GM19455 (cell line): ENCODE results near the gene ILF2.
A peak's percentile ranks its signal among the peaks of the same experiment; 100 is the strongest.
"Not testable (repeated sequence)": the region's sequence is repeated elsewhere in the genome, so short reads cannot be mapped to it uniquely, and the experiment has no call there.

ENCODE experiments used
- ATAC-seq: cut with Tn5 transposase; IDR thresholded peaks from one replicate; pipeline ENCODE4 v1.9.1; 2021; ENCODE audit not compliant: unreplicated experiment

The ILF2 gene

DNA sequence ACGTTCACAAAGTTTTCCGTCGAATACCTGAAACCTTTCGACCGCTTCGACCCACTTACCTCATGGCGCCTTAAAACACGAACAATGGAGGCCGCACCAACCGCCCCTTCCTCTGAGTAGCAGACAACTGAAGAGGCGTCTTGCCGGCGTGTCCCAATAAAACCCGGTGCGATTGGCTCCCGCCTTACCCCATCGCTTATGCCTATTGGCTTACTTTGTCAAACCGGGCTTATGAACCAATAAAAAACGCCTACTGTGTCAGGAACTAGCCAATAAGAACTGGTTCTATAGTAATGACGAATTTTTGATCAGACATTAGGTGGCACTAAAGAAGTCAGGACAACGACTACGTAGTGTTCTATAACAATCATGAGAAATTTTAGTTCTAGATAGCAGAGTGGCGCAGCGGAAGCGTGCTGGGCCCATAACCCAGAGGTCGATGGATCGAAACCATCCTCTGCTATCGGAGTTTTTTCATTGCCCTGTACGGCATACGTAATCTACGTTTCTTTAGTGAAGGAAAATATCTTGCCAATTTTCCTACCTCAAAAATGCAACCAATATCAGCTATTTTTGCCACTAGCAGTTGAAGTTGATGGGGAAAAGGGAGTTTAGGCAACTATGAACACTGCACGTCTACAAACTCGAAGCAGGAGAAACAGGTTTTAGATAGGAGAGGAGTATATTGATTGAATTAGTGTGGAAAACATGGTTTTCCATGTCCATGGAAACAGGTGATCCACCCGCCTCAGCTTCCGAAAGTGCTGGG lies at the start of gene ILF2:
TSS of gene ILF2 (minus strand) at position 135 of the 769 bp plus-strand sequence. CDS start at position 64, 71 bp downstream.
- ATAC-seq = peak; percentile 91

DNA sequence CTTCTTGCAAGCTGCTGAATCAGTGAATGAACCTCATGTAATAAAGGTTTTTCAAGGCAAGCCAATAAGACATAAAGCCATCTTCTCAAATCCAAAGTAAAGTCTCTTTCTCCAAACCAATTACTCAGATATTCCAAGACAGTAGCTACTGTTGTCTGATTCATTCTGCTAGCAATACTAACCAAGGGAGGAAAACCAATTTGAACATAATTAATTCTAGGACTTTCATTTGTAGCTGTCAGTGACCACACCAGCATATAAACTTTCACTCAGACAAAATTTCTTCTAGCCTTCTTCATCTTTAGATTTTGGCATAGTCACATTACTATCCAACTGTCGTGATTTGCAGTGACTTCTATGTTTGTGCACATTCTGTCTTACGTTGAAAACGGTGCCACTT lies 46.5 kb upstream of the ILF2 start:
- no peak for ATAC-seq

DNA sequence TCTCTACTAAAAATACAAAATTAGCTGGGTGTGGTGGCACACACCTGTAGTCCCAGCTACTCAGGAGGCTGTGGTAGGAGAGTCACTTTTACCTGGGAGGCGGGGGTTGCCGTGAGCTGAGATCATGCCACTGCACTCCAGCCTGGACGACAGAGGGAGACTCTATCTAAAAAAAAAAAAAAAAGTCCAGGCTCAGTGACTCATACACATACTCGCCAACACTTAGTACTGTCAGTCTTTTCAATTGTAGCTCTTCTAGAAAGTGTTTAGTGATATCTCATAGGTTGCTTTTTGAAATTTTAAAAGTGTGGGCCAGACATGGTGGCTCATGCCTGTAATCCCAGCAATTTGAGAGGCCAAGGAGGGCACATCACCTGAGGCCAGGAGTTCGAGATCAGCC lies 45.4 kb upstream of the ILF2 start:
- not testable (repeated sequence) for ATAC-seq

DNA sequence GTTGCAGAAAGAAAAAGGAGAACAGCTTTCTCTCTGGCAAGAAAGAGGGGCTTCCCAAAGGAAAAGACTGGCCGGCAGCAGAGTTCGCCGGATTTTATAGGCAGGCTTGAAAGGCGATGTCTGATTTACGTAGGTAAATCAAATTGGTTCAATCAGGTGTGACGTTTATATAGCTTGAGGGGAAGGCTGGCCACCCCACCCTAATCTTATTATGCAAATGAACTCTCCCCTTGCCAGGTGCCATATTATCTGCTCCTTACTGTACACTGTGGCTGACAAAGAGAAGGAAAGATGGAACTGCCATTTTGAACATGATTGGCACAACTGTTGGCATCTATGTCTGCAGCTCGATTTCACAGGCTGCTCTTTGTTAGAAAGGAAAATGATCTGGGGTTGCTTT lies 40.2 kb upstream of the ILF2 start:
- ATAC-seq = no peak

DNA sequence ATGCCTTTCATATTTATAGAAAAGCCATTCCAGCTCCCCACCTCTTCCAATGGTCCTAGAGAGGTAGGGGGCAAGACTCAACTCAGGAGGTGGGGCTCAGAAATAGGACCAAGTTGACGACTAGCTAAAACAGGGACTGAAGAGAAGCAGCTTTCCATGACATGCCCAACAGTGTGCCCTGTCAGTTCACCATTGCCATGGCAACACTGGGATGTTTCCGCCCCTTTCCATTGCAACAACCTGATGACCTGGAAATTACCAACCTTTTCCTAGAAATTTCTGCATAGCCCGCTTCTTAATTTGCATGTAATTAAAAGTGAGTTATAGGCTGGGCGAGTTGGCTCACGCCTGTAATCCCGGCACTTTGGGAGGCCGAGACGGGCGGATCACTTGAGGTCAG lies 34.7 kb upstream of the ILF2 start:
- ATAC-seq = no peak

DNA sequence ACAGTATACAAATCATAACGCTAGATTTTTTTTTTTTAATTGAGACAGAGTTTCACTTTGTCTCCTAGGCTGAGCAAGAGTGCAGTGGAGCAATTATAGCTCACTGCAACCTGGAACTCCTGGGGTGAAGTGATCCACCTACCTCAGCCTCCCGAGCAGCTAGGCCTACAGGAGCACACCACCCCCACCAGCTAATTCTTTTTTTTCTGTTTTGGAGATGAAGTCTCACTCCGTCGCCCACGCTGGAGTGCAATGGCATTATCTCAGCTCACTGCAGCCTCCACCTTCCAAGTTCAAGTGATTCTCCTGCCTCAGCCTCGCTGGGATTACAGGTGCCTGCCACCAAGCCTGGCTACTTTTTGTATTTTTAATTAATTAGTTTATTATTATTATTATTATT lies 29.0 kb upstream of the ILF2 start:
- no peak for ATAC-seq

DNA sequence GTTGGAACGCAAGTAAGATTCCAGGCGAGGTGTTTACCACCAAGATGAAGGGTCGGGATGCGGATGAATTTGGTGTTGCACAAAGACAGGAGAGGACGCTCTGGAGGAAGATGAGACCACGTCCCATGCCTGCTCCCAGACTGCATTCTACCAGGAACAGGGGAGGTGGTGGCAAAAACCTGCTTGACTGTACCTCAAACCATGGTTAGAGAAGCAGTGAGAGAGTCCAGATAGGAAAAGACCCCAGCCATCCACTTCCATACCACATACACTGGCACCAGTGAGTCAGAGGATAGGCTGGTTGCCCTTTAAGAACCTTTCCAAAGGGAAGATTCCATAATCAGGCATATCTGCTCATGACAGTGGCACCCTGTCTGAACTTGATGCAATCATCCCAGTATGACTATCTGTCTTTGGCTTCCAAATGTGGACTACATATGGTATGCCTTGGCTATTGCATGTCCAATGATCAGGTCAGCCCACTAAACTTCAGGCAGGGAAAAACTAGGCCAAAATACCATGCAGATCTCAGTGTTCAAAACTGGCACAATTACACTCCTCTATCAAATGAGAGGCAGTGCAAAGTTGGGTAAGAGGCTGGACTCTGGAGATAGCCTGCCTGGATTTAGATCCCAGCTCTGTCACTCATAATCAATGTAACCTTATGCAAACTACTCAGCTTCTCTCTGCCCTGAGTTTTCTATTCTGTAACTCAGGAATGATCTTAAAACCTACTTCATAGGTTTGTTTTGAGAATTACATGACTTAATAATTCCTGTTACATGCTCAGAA lies 28.3 kb upstream of the ILF2 start:
- ATAC-seq = no peak

DNA sequence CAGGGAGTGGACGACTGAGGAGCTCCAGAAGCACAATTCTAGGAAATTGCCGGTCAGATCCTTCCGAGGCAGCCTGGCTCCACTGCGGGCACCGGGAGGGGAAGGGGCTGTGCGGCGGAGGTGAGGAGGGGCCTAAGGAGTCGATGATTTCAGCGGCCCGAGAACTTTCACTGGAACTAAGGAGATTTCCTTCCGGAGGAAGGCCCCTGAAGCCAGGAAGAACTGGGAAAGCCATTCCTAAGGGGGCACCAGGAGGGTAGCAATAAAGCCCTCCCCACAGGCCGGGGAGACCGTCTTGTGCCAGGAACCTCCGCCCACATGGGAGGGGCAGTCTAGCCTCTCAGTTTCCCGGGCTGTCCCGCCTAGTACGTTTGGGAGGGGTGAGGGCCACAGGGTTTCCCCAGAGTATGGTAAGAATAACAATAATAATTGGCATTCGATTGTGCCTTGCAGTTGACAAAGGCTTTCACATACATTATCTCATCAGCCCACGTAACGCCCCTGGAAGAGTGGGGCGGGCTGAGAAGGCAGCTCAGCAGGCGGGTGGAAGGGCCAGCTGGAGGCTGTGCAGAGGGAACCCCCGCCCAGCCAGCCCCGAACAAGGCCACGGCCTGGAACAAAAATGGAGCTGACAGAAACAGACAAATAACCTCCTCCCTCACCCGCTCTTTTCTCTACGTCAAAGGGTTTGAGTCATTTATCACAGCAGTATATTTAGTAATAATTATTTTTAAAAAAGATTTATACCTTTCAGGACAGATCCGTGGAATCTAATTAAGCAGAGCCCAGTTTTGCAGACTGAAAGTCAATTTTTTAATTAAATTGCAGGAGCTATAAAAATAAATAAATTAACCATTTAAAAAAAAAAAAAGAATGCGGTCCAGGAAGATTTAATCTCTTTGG lies 27.5 kb upstream of the ILF2 start:
- no peak for ATAC-seq

DNA sequence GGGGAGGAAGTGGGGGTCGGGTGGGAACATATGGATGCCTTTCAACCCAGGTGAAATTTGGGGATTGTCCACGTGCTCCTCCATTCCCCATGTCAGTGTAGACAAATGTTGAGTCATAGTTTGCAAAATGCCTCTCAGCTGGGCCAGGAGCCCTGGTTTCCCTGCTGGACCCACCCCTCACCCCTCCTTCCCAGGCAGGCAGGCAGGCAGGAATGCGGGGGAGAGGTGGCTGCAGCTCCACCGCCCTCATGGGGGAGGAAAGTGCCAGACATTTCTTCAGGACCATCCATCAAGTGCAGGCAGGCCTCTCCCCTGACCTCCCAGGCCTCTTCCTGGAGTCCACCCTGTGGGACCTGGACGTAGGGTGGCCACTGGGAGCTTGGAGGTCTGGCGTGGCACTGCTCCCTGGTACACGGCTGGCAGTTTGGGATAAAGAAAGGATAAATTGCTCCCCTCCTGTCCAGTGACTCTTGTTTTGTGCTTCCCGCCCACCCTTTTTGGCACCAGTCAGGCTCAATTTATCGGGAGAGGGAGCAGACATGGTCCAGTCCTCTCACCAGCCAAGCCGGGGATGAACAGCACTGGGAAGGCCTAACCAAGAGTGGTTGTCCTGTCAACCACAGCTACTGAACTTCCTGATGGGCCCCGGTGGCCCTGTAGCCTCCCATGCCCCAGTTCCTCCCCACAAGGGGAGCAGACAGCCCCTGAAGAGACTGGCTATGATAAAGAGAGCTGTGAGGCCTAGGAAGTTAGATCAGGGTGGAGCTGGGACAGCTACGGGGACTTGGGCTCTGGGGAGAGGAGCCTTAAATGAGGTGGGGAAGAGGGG lies 26.6 kb upstream of the ILF2 start:
- ATAC-seq = no peak

DNA sequence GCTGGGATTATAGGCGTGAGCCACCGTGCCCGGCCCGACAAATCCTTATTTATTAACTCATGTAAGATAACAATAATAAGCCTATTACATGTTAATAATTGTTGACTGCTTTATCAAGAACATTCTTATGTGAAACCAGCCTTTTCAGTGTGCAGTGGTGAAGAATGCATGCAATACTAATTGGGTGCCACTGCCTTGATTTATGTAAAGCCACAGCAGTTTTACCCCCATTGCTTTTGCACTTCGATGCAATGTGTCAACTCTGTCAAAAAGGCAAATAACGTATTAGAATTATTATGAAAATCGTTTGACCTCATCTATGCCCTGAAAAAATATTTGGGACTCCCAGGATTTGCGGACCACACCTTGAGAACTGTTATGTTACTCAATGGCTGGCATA lies 25.9 kb upstream of the ILF2 start:
- ATAC-seq = no peak

DNA sequence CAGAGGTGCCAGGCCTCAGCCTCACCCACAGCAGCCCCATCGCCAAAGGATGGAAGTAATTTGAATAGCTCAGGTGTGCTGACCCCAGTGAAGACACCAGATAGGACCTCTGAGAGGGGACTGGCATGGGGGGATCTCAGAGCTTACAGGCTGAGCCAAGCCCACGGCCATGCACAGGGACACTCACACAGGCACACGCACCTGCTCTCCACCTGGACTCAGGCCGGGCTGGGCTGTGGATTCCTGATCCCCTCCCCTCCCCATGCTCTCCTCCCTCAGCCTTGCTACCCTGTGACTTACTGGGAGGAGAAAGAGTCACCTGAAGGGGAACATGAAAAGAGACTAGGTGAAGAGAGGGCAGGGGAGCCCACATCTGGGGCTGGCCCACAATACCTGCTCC lies 22.7 kb upstream of the ILF2 start:
- no peak for ATAC-seq

DNA sequence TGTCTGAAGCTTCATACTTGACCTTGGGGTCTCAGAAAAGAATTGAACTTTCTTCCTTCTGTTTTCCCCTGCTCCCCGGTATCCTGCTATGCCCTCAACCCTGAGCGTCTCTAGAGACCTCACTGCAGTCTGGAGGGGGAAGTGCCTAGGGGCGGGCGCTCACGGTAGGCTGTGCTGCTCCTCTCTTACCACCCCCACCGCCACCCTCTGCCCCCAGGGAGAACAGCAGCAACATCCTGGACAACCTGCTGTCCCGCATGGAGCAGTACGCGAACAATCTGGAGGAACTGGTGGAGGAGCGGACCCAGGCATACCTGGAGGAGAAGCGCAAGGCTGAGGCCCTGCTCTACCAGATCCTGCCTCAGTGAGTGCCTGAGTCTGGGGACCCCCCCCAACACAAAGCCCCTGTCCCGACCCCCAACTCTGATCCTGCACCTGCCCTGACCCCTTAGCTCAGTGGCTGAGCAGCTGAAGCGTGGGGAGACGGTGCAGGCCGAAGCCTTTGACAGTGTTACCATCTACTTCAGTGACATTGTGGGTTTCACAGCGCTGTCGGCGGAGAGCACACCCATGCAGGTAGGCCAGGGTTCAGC lies 18.0 kb upstream of the ILF2 start:
- no peak for ATAC-seq

DNA sequence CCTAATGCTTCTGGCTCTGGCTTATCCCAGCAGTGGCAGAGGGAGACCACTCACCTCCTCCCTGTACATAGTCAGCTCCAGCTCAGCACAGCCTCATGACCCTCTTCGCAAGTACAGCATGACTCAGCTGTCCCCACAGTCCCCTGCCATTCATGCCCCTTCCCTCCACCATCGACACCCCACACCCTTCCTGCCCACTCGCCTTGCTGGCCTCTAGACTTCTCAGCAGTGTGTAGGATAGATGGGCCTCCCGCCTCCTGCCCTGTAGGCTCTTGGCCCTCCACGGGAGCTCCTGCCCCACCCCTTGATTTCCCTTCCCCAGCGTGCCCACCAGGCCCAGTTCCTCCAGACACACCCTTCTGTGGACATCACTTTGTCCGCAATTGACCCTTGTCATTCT lies 17.5 kb upstream of the ILF2 start:
- ATAC-seq = no peak

DNA sequence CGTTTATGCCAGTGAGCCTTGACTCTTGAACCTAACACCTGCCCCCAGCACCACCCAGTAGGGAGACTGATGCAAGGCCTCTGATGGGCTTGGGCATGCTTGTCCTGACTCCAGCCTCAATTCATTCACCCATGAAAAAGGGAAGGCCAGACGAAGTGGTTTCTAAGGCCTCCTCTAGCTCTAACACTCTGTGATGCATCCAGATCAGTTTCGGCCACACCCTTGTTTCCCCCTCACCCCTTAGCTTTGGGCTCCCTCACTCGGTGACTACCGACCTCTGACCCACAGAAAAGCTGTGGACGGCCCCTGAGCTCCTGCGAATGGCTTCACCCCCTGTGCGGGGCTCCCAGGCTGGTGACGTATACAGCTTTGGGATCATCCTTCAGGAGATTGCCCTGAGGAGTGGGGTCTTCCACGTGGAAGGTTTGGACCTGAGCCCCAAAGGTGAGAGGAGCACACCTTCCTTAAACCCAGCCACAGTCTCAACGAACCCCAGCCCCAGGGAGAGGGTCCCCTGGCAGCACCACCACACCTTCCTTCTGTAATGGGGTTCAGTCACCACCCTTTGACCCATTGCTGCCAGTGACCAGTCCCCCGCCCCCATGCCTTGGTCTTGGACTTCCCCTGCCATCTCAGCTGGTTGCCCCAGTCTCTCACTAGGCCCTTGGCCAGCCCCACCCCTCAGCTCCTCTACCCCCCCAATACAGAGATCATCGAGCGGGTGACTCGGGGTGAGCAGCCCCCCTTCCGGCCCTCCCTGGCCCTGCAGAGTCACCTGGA lies 16.7 kb upstream of the ILF2 start:
- ATAC-seq = no peak

DNA sequence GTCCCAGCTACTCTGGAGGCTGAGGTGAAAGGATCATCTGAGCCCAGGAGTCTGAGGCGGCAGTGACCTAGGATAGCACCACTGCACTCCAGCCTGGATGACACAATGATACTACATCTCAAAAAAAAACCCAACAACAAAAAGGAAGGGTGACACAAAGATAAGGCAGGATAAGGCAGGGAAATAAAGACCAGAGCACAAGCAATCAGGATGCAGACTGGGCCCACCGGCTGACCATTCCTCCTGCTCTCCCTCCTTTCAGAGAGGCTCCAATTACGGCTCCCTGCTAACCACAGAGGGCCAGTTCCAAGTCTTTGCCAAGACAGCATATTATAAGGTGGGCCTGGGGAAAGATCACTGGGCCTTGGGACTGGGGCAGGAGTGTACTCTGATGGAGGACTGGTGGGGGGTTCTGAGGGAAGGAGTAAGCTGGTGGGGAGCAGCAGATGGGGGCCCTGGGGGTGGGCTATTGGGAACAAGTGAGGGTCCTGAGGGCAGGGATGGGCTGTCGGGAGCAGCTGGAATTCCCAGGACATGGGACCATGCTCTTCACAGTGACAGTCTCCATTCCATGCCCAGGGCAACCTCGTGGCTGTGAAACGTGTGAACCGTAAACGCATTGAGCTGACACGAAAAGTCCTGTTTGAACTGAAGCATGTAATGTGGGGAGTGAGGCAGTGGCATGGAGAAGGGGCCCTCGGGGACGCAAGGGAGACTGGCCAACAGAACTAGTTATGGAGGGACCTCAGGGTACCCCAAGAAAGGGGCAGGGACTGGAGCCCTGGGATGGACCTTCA lies 14.9 kb upstream of the ILF2 start:
- no peak for ATAC-seq

DNA sequence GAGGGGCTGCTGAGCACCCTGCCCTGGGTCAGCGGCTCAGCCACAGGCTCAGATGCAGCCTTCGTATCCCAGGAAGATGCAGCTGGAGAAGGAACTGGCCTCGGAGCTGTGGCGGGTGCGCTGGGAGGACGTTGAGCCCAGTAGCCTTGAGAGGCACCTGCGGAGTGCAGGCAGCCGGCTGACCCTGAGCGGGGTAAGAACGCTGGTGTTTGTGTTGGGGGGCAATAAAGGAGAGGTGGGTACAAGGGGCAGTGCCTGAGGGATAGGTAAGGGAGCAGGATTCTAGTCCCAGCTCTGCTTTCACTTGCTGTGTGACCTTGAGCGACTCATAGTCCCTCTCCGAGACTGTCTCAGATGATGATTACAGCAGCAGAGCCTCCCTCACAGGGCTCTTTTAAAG lies 14.1 kb upstream of the ILF2 start:
- ATAC-seq = no peak

DNA sequence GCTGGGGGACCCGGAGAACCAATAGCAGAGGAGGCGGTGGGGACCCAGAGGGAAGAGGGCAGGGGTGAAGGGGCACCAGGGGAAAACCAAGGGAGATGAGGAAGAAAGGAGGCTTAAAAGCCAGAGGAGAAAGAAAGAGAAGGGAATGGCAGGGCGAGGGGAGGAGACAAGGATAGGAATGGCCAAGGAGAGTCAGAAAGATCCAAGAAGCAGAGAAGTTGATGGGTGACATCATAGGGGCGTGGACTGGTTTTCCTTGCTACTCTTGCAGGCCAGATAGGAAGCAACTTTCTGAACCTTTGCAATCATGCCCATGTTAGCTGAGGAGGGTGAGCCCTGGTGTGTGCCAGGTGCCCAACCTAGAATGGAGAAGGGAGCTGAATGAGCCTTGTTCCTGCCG lies 13.1 kb upstream of the ILF2 start:
- no peak for ATAC-seq

DNA sequence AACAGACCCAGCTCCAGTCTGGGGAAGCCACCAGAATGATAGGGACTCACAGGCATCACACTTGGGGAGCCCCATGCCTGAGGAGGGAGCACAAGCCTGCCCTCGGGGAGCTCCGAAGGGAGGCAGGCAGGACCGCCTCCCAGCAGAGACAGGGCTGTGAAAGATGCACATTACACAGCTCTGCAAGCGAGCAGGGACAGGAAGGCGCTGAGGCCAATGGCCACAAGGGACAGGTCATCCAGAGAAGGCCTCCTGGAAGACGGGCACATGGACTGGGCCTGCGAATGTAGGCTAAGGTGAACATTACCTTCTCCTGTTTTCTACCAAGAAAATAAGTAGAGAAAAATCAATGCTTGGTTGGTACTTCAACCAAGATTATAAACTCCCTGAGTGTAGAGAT lies 11.9 kb upstream of the ILF2 start:
- no peak for ATAC-seq

DNA sequence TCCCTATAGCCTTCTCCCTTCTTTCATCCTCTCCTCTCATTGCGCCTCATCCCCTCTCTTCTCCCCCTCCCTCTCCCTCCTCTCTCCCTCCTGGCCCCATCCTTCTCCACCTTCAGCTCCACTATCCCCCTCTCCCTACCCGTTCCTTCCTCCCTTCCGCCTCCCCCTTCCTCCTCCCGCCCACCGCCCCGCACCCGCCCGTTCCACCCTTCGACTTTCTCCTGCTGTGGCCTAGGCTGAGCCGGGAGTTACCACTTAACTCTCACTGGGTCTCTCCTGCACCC lies 9.3 kb upstream of the ILF2 start:
- ATAC-seq = no peak
